ENCODE results near the gene NME5.

Gene NME5

GRCh38 chr5:138128334-138128733 lies 10.9 kb downstream of the NME5 start:
- TF ChIP-seq CTCF (IDR thresholded peaks at IDR 0.05): no peak
- Histone ChIP-seq H3K79me2 (no peaks in the 10 kb centered on the region), H3K9ac (no peak overlapping the region), H3K4me2 (ENCODE audit: low read length) (no peak overlapping the region), H3K27ac (no peak overlapping the region), H3K4me1 (no peaks in the 10 kb centered on the region), H3K36me3 (ENCODE audit: control insufficient read depth, insufficient read depth, low read length) (no peaks in the 10 kb centered on the region), H3K9me3 (ENCODE audit: control insufficient read depth, low read length) (no peaks in the 10 kb centered on the region), H2AFZ (no peak overlapping the region), H3K27me3 (ENCODE audit: control insufficient read depth, insufficient read depth, low read length) (no peaks in the 10 kb centered on the region), H3K4me3 (ENCODE audit: low read depth, low read length) (no peak overlapping the region)

GRCh38 chr5:138115254-138115653 lies 24.0 kb downstream of the NME5 start:
- no peak overlapping the region for H3K4me3 ChIP-seq (ENCODE audit: low read depth, low read length)

GRCh38 chr5:138111937-138112336 lies 27.3 kb downstream of the NME5 start:
- H3K36me3 ChIP-seq (ENCODE audit: control insufficient read depth, insufficient read depth, low read length): no peaks in the 10 kb centered on the region
- H3K27me3 ChIP-seq (ENCODE audit: control insufficient read depth, insufficient read depth, low read length): no peaks in the 10 kb centered on the region
- no peaks in the 10 kb centered on the region for H3K9me3 ChIP-seq (ENCODE audit: control insufficient read depth, low read length)
- no peaks in the 10 kb centered on the region for H3K79me2 ChIP-seq
- H3K4me2 ChIP-seq (ENCODE audit: low read length): no peak overlapping the region
- H3K9ac ChIP-seq: no peak overlapping the region
- TF ChIP-seq CTCF (IDR thresholded peaks at IDR 0.05): no peak
- H3K27ac ChIP-seq: no peak overlapping the region
- H3K4me3 ChIP-seq (ENCODE audit: low read depth, low read length): no peak overlapping the region
- H3K4me1 ChIP-seq: no peaks in the 10 kb centered on the region
- H2AFZ ChIP-seq: no peak overlapping the region

More at GRCh38 chr5:138115254-138115653, 24.0 kb downstream of the NME5 start:
- H3K27me3 ChIP-seq (ENCODE audit: control insufficient read depth, insufficient read depth, low read length): no peaks in the 10 kb centered on the region
- H3K4me2 ChIP-seq (ENCODE audit: low read length): no peak overlapping the region
- no peak overlapping the region for H3K27ac ChIP-seq
- no peaks in the 10 kb centered on the region for H3K79me2 ChIP-seq
- no peak for TF ChIP-seq CTCF (IDR thresholded peaks at IDR 0.05)
- no peak overlapping the region for H2AFZ ChIP-seq
- H3K9ac ChIP-seq: no peak overlapping the region
- H3K36me3 ChIP-seq (ENCODE audit: control insufficient read depth, insufficient read depth, low read length): no peaks in the 10 kb centered on the region
- no peaks in the 10 kb centered on the region for H3K4me1 ChIP-seq
- no peaks in the 10 kb centered on the region for H3K9me3 ChIP-seq (ENCODE audit: control insufficient read depth, low read length)

GRCh38 chr5:138111181-138111580 lies 28.0 kb downstream of the NME5 start:
- Histone ChIP-seq H3K27ac (no peak overlapping the region), H3K4me1 (no peaks in the 10 kb centered on the region), H3K79me2 (no peaks in the 10 kb centered on the region), H3K9me3 (ENCODE audit: control insufficient read depth, low read length) (no peaks in the 10 kb centered on the region), H2AFZ (no peak overlapping the region), H3K36me3 (ENCODE audit: control insufficient read depth, insufficient read depth, low read length) (no peaks in the 10 kb centered on the region), H3K27me3 (ENCODE audit: control insufficient read depth, insufficient read depth, low read length) (no peaks in the 10 kb centered on the region), H3K4me2 (ENCODE audit: low read length) (no peak overlapping the region), H3K9ac (no peak overlapping the region), H3K4me3 (ENCODE audit: low read depth, low read length) (no peak overlapping the region)
- no peak for TF ChIP-seq CTCF (IDR thresholded peaks at IDR 0.05)

GRCh38 chr5:138110266-138110963 lies 28.8 kb downstream of the NME5 start:
- Histone ChIP-seq H3K9ac (no peak overlapping the region), H3K4me1 (no peaks in the 10 kb centered on the region), H3K36me3 (ENCODE audit: control insufficient read depth, insufficient read depth, low read length) (no peaks in the 10 kb centered on the region), H3K4me3 (ENCODE audit: low read depth, low read length) (no peak overlapping the region), H3K9me3 (ENCODE audit: control insufficient read depth, low read length) (no peaks in the 10 kb centered on the region), H3K4me2 (ENCODE audit: low read length) (no peak overlapping the region), H3K79me2 (no peaks in the 10 kb centered on the region), H3K27ac (no peak overlapping the region), H3K27me3 (ENCODE audit: control insufficient read depth, insufficient read depth, low read length) (no peaks in the 10 kb centered on the region), H2AFZ (no peak overlapping the region)
- no peak for TF ChIP-seq CTCF (IDR thresholded peaks at IDR 0.05)
